GM18502 (cell line): Measurements from ENCODE around the gene ANXA2.
A peak's percentile ranks its signal among the peaks of the same experiment; 100 is the strongest.
"Not testable (repeated sequence)": the region's sequence is repeated elsewhere in the genome, so short reads cannot be mapped to it uniquely, and the experiment has no call there.

Experiments
- ATAC-seq: cut with Tn5 transposase; IDR thresholded peaks from one replicate; pipeline ENCODE4 v1.9.1; 2021; ENCODE audit warnings: mild to moderate bottlenecking; ENCODE audit not compliant: unreplicated experiment, poor library complexity

ANXA2 gene

DNA sequence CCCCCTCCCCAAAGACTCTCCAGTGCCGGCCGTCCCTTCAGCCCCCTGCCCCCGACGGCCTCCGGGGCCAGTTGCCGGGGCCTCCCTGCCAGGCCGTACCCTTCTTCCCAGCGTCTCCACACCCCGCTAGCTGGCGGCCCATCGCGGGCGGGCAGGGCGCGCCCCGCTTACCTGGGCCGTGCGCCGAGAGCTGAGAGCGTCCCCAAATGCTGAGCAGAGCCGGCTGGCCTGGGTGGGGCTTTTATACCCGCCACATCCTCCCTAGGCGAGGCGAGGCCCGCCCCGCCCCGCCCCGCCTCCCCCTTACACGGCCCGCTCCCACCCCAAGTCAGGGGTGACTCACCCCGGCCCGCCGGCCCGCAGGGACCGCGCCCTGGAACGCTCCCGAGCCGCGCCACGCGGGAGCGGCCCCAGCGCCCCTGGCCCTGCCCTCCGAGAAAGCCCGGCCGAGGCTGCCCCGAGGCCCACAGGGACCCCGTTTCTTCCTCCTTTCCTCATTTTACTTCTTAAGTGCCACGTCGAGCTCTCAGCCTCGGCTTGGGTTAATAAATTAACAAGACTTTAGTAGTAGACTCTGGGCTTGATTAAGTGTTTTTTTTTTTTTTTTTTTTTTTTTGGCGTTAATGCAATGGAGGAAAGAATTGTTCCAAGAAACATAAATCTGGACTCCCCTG, at the start of gene ANXA2:
TSS of gene ANXA2 (minus strand) at position 215 of the 674 bp plus-strand sequence. CDS start 11,911 bp downstream, outside the sequence.
- ATAC-seq = peak; percentile 74

DNA sequence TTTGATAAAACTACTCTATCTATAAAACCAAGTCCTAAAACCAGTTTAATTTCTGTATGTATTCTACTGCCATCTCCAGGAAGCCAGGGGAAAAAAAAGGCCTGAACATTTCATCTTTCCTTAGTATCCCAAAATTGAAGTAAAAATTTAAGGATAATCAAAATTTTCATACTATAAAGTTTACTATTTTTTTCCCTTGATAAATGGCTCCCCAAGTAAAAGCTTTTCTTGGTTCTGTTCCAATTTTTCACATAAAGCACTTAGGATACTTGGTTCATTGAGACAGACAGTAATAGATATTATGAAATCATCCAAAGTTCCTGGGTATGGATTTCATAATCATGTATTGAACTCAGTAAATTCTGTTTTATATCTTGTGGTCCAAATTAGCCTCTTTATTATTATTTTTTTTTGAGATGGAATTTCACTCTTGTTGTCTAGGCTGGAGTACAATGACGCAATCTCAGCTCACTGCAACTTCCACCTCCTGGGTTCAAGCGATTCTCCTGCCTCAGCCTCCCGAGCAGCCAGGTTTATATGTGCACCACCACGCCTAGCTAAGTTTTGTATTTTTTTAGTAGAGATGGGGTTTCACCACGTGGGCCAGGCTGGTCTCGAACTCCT, 46.6 kb upstream of the ANXA2 start:
- no peak for ATAC-seq

DNA sequence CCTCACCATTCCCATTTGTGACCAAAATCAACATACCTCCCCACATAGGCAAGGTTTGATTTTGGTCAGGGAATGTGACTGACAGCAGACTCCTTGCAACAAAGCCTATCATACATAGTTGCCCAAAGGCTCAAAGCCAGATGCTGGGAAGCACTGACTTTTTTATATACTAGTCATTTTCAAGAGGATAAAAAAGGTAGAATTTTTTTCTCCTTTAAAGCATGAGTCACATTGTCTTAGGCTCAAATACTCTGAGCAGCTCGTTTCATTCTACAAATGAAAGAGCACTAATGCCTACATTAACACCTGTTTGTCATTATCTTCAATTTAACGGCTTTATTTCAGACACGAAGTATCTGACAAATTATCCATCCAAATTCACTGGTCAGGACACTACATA, 45.0 kb upstream of the ANXA2 start:
- ATAC-seq = no peak

DNA sequence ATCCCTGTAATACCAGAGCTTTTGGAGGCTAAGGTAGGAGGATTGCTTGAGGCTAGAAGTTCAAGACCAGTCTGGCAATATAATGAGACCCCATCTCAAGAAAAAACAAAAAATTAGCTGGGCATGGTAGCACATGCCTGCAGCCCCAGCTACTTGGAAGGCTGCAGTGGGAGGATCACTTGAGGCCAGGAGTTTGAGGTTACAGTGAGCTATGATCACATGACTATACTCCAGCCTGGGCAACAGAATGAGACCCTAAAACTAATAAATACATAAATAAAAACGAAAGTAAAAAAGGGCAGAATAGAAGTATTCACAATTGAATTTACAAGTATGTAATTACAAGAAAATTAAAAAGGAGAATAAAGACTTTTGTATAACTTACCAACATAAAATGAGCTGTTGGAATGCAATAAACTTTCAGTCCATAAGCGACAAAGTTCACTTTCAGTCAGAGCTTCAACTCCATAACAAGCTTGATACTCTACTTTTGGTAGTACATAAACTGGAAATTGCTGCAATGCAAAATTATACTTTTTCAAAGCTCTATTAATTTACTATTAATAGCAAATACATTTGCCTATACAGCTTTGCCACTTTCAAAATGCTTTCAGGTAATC, 44.4 kb upstream of the ANXA2 start:
- no peak for ATAC-seq

DNA sequence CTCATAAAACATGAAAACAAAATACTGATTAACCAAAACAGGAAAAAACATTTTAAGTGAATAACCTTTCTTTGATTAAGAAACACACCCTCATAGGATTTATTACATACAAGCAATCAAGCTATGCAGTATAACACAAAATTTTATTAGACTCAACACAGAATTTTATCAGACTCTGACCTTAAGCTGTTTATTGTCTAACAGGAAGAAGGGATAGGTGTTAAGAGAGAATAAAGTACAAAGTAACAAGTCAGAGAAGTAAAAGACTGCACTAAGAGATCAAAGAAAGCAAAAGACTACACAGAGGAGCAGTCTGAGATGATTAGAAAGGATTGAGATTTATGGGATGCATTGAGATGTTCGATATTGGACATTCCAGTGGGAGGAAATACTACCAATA, 43.5 kb upstream of the ANXA2 start:
- no peak for ATAC-seq

DNA sequence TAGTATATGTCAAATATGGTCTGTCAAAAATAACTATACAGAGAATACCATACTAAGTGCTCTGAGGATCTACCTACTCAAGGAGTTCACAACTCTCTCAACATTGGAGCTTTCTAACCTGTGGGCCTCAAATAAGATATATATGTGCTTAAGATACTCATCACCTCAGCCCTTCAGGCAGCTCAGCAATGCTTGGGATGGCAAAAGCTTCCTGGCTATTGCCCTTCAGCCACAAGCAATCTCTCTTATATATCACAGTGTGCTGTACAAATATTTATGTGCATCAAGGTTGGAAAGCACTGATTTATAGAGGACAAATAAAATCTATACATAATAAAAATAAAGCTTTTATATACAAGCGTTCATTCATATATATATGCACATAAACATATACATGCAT, 40.9 kb upstream of the ANXA2 start:
- ATAC-seq = no peak

DNA sequence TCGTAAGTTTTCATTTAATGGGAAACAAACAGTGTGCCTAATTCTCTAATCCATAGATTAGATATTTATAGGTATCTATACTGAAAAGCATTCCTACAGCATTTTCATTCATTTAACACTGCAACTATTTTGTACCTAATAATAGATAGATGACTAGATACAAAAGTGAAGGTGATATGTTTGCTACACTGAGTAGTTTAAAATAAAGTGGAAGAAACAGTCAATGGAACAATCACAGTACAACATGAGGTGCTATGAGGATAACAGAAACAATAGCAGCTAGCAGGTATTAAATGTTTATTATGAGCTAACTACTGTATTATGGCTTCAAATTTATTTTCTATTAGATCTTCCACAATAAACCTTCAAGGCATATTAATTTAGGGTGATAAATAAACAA, 31.1 kb upstream of the ANXA2 start:
- ATAC-seq = no peak

DNA sequence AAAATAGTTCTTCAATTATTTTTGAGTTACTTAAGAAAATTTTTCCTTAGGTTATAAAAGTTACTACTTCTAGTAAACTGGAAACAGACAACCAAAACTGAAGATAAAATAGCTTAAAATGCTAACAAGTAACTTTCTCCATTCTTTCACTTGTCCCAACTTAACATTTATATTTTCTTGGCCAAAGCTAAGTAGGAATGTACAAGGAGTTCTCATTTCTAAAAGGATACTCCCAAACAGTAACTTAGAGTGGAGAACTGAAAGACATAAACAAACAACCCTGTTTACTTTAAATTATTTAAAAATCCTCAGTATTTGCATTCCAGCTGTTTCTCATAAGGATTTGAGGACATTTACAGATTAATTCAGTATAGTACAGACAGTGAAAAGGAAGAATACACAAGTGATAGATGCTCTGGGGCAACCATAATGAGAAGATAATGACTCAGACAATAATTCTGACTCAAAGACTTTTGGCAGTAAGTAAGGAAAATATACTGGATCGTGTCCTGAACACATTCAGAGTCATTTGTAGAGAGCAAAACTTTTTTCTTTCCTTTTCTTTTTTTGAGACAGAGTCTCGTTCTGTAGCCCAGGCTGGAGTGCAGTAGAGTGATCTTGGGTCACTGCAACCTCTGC, 29.2 kb upstream of the ANXA2 start:
- ATAC-seq = no peak

DNA sequence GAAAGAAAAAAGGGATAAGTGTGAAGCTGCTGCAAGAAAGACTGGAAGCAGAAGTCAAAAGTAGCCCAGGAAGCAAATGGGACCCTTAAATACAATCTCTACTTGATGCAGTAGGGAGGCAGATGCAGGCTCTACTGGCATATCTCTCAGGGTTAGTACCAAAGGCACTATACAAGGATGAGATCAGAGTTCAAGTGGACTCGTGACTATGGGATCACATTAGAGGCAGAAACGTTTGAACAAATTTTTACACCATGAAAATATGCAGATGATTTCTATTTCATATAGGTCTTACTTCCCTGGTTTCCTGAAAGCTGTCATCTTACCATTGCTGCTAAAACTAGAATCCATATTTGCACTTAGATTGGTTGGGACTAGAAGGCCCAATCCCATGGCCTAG, 27.7 kb upstream of the ANXA2 start:
- no peak for ATAC-seq

DNA sequence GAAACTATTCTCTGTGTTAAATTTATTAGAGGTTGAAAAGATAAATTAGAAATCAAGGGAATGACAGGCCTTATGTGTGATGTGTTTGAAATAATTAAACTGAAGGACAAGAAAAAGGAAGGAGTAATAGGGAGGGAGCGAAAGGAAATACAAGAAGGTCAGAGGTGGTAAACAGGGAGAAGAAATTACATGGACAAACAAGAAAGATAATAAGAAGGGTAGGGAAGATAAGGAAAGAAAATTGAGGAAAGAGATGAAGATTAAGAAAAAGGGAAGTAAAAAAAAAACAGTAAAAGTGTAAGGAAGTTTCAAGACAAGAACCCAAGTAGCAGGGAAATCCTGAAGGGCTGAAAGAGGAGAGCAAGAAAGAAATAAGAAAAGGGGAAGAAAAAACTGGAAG, 26.2 kb upstream of the ANXA2 start:
- ATAC-seq = no peak

DNA sequence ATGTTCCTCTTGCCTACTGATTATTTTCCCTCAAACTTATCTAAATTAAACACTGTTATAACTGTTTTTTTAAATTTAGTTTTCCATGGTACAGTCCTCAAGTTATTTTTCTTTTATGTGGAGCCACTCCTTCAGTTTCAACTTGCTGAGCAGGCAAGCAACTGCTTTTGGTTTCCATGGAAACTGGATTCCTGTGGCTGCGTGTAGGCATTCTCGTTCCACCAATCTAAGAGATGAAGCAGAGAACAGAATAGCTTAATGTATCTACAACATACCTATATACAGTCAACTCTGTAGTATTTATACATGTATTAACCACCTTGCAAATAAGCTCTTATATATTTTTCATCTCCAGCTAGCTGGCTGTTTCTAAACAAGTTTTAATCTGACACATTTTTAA, 25.8 kb upstream of the ANXA2 start:
- ATAC-seq = no peak

DNA sequence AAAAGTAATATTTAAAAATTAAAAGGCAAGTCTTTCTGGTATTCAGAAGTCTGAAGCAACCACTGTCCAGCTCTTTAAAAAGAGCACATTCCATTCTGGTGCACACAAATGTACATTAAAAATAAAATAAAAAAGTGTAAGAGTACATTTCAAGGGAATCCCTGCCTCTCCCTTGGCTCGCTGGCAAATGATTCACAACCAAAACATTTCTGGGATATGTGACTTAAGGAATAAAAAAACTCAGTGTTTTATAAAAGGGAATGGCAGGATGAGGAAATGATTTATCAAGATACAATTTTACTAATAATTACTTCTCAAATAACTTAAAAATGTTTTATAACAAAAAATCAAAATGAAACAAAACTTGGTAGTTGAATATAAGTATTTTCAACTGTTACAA, 23.8 kb upstream of the ANXA2 start:
- ATAC-seq = no peak

DNA sequence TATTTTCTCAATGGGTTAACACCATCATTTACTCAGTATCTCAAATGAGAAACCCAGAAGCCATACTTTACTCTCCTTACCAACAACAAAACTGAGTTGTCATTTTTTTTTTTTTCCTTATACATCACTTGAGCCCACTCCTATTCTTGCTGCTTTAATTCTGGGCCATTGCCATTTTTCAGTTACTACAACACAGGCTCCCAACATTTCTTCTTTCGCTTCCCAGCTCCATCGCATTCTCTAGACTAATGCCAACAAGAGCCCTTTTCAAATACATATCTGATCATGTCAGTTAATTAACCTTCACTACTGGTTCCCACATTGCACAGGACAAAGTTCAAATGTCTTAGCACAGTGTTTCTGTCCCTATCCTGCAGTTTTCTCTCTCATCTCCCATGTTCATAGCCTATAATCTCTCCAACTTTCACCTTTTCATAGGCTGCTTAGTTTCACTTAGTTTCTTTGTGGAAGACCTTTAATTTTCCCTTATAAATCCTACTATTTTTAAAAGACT, 22.5 kb upstream of the ANXA2 start:
- ATAC-seq = no peak

DNA sequence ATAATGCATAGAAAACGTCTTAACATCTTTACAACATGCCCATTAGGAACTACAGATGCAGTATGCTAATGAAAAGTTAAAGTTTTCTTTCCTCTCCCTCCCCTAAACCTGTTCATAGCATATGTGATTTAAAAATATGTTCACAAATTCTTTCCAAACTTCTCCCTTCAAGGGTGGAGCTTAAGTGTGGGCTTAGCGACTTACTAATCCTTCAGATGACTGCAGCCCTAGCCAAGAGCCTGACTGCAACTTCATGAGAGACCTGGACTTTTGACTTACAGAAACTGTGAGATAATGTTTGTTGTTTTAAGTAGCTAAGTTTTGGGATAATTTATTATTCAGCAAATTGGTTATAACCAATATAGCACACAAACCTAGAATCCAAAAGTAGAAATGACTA, 22.0 kb upstream of the ANXA2 start:
- no peak for ATAC-seq

DNA sequence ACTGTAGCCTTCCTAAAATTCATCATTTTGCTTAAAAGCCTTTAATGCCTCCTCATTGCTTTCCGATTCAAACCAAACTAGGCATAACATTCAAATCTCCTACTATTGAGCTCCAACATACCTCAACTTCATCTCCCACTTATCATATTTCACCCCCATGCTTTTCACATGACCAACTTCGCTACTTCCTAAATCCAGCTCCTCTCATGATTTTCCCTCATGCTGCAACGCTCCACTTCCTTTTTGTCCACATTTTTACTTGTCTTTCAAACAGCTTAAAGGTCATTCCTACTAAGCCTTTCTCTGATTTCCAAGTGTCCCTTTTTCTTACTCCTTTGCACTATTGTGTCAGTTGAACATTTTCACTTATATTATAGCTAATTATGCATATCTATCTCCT, 20.3 kb upstream of the ANXA2 start:
- no peak for ATAC-seq

DNA sequence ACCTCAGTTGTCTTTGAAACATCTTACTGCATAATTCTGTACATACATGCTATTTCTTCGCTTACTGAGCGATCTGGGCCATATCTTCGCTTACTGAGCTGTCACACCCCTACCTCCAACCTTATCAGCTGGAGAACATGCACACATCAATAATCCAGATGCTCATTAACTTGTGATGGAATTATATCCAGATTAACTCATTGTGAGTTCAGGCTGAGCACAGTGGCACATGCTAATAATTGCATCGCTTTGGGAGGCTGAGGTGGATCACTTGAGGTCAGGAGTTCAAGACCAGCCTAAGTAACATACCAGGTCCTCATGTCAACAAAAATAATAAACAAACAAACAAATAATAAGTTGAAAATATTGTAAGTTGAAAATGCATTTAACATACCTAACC, 19.3 kb upstream of the ANXA2 start:
- no peak for ATAC-seq

DNA sequence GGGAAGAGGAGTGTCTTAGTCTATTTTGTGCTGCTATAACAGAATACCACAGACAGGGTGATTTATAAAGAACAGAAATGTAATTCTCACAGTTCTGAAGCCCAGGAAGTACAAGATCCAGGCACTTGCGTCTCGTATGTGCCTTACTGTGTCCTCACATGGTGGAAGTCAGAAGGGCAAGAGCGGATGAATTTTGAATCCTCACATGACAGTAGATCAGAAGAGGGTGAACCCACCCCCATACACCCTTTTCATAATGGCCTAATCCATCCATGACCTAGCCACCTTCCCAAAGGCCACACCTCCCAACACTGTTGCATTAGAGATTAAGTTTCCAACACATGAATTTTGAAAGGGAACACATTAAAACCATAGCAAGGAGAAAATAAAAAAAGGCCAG, 18.7 kb upstream of the ANXA2 start:
- ATAC-seq = no peak

DNA sequence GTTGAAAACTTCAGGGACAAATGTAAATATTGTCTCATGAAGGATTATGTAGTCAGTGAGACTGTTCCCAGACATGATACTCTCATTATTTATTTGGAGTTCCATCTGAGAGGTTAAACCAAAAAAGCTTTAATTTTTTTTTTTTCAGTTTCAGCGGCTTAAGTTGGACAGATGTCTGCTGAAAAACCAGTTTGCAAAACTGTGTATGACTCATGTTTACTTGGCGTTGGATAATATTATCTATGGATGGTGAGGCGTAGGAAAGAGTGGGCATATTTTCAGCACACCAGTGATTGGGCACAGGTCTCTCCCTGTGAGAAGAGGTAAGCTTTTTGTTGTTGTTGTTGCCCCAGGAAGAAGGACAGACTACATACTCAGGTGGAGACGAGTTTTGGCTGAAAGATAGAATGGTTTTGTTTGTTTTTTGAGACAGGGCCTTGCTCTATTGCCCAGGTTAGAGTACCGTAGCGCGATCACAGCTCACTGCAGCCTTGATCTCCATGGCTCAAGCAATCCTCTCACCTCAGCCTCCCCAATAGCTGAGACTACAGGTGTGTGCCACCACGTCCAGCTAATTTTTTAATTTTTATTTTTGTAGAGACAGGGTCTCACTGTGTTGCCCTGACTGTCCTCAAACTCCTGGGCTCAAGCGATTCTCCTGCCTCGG, 16.4 kb upstream of the ANXA2 start:
- ATAC-seq = no peak

DNA sequence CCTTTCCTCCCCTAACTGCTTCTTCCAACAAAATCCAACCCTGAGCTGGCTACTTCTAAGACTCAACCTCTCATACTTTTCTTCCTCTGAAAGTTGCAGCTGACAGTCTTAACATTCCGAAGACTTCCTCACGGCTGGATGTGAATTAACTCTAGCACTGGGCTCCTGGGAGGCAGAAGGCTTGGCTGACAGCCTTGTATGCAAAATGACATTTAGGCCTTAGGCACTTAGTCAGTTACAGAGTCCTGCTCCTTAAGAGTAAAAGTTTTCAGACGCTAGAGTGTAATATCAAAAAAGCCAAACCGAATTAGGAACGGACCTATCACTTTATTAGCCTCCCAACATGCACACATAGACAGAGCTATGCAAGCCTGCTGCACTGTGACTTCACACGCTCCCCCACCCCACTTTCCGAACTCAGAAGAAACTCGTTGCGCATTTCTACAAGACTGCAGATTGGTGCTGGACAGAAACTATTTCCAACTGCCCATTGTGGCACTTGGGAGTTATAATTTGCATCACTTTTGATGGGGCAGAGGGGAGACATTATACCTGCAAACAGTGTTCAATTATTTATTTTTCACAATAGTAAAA, 15.5 kb upstream of the ANXA2 start:
- ATAC-seq = no peak

DNA sequence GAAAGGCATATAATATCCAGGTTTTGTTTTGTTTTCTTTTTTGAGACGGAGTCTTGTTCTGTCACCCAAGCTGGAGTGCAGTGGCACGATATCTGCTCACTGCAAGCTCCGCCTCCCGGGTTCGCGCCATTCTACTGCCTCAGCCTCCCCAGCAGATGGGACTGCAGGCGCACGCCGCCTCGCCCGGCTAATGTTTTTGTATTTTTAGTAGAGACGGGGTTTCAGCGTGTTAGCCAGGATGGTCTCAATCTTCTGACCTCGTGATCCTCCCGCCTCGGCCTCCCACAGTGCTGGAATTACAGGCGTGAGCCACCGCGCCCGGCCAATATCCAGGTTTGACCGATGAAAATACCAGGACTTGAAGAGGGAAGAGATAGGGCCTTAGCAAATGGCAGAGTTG, 15.0 kb upstream of the ANXA2 start:
- not testable (repeated sequence) for ATAC-seq
